Astrocyte (in vitro differentiated cells and primary cell): Measurements from ENCODE around the gene KLK2.

ENCODE experiments used
- EZH2 ChIP-seq: IDR thresholded peaks from 2 replicates; pipeline ENCODE4 v1.6.1; 2012; ENCODE audit warnings: mild to moderate bottlenecking, low read length, inconsistent platforms; ENCODE audit not compliant: insufficient read depth
- TF ChIP-seq, protein P1 (sequence below): IDR thresholded peaks from 2 replicates; pipeline ENCODE4 v1.5.1; 2011; ENCODE audit warnings: low read depth, mild to moderate bottlenecking, inconsistent platforms, low read length, moderate library complexity; ENCODE audit not compliant: insufficient read depth

DNA sequence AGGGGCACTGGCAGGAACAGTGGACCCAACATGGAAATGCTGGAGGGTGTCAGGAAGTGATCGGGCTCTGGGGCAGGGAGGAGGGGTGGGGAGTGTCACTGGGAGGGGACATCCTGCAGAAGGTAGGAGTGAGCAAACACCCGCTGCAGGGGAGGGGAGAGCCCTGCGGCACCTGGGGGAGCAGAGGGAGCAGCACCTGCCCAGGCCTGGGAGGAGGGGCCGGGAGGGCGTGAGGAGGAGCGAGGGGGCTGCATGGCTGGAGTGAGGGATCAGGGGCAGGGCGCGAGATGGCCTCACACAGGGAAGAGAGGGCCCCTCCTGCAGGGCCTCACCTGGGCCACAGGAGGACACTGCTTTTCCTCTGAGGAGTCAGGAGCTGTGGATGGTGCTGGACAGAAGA lies 4.1 kb downstream of the KLK2 start:
- TF ChIP-seq, protein P1, sequence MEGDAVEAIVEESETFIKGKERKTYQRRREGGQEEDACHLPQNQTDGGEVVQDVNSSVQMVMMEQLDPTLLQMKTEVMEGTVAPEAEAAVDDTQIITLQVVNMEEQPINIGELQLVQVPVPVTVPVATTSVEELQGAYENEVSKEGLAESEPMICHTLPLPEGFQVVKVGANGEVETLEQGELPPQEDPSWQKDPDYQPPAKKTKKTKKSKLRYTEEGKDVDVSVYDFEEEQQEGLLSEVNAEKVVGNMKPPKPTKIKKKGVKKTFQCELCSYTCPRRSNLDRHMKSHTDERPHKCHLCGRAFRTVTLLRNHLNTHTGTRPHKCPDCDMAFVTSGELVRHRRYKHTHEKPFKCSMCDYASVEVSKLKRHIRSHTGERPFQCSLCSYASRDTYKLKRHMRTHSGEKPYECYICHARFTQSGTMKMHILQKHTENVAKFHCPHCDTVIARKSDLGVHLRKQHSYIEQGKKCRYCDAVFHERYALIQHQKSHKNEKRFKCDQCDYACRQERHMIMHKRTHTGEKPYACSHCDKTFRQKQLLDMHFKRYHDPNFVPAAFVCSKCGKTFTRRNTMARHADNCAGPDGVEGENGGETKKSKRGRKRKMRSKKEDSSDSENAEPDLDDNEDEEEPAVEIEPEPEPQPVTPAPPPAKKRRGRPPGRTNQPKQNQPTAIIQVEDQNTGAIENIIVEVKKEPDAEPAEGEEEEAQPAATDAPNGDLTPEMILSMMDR, result no peak
- no peak for TF ChIP-seq EZH2
